ENCODE results near the gene APOL2.
"Not testable (repeated sequence)": the region's sequence is repeated elsewhere in the genome, so short reads cannot be mapped to it uniquely, and the experiment has no call there.

APOL2 gene

DNA sequence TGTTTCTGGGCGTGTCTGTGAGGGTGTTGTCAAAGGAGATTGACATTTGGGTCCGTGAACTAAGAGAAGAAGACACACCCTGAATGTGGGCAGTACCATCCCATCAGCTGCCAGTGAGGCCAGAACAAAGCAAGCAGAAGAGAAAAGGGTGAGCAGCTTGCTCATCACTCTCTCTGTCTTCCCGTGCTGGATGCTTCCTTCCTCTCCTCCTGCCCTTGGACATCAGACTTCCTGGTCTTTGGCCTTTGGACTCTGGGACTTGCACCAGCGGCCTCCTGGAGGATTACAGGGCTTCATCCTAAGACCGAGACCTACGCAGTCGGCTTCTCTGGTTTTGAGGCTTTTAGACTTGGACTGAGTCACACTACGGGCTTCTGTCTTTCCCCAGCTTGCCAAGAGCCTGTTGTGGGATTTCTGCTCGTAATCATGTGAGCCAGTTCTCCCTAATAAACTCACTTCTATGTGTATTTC is 18.8 kb downstream of the APOL2 start:
- no peak for DNase-seq

DNA sequence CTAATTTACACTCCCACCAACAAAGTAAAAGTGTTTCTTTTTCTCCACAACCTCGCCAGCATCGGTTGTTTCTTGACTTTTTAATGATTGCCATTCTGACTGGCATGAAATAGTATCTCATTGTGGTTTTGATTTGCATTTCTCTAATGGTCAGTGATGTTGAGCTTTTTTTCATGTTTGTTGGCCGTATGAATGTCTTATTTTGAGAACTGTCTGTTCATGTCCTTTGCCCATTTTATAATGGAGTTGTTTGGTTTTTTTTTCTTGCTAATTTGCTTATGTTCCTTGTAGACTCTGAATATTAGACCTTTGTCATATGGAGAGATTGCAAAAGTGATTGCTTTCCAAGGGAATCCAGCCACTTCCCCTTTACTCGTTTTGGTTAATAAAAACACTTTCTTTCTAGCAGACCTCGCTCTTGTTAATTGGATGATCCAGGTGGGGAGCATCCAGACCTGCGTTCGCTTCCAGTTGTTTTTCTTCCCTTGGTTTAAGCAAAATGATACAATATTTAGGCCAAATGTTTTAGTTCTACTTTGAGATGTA is 20.6 kb downstream of the APOL2 start:
- no peak for DNase-seq

DNA sequence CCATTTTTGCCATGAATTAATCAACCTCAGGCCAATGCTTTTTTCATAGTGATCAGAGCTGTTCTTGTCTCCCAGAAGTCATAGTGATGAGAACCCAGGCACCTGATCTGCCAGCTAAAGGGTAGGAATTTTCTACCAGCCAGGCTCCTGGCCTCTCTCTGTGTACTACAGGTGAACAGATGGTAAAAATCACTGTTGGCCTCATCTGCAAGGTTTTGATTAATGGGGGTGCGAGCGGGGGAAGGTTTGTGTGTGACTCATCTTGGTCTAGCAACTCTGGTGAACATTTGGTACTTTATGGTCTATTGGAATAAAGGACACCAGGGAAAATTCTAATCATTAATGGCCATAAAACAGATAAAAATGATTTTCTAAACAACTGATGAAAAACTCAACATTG is 23.3 kb downstream of the APOL2 start:
- no peak for DNase-seq

DNA sequence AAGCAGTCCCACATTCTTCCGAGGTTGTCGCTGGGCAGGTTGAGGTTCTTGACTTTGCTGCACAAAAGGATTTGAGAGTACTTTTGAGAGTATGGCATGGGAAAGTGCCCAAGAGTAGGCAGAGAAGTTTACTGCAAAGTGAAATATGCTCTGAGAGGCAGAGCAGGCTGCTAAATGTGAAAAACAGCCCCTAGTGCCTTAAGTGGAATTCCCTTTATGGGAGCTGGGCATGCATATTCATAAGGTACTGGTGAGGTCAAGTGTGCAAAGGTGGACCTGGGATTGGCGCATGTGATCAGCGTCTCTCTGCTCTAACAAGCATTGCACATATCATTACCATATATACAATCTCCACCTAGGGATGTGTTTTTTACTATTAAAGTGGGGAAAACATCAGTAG is 25.7 kb downstream of the APOL2 start:
- DNase-seq = no peak

DNA sequence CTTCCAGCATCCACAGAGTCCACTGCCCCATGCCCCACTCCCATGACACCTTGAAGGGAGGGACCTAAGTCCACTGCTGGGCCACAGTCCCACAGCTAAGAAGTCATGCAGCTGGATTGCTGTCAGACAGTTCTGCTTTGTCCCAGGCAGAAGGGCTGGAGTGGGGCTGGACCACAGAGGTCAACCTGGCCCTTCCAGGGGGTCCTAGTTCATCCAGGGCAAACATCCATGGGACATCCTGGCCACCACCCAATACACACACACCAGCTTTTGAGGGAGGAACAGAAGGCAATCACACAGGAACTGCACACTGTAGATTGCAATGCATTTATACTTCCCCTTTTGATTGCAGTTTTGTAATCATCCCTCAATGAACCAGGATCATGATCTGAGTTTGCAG is 26.4 kb downstream of the APOL2 start:
- DNase-seq = no peak

DNA sequence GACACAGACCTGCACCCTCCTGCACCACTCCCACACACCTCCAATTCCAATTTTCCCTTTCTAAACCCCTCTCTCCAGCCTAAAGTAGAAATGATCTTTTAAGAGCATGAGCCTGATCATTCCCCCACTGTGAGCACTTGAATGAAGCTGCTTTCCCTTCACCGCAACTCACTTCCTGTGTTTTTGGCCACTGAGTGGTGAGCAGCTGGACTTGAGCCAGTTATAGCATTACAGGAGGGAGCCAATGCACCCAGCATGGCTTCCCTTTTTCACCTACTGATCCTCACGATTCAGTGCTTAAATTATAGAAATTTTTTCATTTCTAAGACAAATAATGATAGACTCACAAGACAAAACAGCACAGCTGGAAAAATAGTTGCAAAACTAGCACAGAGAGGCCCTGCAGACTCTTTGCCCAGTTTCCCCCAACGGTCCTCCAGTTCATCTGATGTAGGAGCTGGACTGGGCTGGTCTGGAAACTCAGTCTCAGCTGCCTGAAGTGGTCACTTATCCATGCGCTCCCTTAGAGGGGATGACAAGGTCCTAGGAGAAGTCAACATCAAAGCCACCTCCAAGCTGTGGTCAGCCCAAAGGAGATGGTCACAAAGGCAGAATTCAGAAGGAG is 28.0 kb downstream of the APOL2 start:
- DNase-seq = peak; percentile 91

DNA sequence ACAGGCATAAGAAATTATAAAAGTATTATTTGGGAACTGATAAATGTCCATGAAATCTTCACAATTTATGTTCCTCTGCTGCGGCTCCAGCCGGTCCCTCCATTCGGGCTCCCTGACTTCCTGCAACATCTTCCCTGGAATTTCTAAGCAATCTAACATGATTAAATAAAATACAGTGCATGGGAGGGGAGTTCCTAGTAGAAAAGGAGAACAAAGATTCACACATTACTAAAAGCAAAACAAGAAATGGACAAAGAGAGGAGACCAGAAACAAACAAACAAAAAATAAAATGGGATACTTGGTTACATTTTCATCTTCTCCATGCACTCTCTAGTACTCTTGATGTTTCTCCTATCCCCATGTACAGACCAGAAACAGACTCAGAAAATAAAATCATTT is 29.1 kb downstream of the APOL2 start:
- no peak for DNase-seq

DNA sequence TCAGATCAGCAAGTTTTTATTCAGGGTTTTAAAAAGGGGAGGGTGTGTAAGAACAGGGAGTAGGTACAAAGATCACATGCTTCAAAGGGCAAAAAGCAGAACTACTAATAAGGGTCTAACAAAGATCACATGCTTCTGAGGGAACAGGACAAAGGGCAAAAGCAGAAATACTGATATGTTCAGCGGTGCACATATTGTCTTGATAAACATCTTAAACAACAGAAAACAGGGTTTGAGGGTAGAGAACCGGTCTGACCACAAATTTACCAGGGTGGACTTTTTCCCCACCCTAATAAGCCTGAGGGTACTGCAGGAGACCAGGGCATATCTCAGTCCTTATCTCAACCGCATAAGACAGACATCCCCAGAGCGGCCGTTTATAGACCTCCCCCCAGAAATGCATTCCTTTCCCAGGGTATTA is 29.8 kb downstream of the APOL2 start:
- DNase-seq = not testable (repeated sequence)

DNA sequence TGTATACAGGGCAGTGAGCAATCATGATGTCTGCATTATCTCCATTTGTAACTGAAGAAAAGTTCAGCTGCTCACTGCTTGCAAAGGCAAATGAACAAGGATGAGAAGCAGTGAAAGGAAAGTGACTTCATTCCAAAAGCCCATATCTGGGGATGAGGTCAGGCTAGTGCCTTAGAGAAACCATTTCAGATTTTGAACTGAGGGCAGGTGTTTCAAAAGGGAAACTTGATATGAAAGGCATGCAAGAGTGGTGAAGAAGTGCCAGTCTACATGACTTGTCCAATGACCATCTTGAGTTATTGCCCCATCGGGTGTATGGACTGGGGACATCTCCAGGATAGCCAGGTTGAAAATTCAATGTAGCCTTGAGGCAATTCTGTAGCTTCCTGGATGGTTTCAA is 30.4 kb downstream of the APOL2 start:
- peak; percentile 28 for DNase-seq

DNA sequence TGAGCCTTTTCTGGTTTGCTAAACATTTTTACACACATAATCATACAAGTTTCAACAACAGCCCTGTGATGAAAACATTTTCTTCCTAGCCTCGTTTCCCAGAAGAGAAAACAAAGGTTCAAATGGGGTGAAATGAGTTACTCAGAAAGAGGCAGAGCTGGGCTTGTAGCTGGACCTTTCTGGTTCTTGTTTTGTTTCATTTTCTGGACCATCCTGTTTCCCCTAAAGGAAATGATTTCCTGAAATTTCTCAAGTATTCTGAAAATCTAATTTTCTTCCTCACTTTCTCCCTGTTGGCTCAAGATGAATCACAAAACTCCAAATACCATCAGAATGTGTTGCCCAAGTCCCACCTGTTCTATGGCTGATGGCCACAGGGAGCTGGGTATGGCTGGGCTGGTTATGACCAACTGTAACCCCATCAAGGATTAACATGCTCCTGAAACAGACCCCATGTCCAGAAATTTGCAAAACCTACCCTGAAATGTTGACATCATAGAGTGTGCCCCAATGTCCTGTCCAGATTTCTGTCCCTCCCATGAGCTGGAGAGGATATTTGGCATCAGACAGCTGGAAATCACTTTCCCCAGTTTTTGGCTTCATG is 31.1 kb downstream of the APOL2 start:
- no peak for DNase-seq

DNA sequence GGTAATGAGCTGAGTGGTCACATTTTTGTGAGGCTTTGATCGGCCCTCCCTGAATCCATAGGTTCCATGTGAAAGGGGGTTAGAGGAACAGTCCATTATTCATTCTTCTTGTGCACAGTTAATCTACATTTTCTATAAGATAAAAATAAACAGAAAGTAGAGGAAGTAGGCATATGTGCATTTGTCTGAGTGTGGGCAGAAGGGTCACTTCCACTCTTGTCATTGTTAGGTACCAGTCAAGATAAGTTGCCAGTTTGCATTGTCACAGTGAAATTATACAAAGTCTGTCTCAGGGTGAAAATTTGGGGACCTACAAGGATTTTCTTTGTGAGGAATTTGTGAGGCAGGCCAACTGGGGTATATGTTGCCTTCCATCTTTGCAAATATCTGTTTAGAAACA is 33.1 kb downstream of the APOL2 start:
- DNase-seq = no peak

DNA sequence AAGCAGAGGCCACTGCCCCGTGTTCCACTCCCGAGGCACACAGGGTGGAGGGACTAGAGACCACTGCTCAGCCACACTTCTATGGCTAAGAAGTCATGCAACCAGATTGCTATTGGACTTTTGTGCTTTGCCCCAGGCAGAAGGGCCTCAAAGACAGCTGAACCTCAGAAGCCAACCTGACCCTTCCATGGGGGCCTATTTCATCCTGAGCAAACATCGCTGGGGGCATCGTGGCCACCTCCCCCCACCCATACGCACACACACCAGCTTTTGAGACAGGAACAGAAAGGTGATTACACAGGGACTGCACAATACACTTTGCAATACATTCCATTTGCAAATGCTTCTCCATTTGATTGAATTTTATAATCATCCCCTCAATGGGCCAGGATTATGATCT is 33.8 kb downstream of the APOL2 start:
- DNase-seq = not testable (repeated sequence)

DNA sequence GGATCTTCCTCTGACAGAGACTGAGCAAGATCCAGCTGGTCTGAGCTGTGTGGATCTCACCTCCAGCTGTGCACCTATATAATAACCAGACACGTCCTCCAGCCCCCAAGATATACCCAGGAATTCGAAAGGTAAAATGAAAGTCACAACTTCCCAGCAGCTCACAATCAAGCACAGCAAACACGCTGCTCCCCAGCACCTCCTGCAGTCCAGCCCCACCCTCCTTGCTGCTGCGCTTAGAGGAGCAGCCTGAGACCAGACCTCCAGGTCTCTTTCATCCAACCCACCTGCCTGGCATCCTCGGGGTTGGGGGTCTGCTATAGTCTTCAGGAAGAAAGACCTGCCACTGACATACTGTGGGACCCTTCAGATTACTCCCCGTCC is 34.7 kb downstream of the APOL2 start:
- no peak for DNase-seq

DNA sequence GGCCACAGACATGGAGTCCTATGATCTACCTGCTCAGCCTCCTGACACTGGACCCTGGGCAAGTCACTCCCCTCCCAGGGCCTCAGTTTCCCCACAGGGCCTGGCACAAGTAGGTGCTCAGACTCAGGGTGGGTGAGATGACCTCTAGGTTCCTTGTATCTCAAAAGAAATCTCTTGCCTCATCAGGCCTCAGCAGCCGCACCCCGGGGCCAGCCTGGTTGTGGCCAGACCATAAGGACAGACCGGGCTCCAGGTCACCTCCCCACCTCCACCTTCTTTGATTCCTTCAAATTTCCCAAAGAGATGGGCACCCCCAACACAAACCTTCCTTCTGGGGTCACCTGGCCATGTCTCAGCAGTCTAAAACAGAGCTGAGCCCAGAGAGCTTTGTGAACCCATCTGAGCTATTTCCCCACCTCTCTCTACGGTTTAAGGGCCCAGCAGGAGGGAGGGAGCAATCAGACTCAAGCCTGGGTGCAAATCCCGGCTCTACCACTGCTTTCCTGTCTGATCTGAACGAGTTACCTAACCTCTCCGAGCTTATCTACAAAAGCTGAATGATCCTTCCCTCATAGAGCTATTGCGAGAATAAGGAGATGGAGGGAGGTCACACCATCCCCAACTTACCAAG is 35.2 kb downstream of the APOL2 start:
- no peak for DNase-seq

DNA sequence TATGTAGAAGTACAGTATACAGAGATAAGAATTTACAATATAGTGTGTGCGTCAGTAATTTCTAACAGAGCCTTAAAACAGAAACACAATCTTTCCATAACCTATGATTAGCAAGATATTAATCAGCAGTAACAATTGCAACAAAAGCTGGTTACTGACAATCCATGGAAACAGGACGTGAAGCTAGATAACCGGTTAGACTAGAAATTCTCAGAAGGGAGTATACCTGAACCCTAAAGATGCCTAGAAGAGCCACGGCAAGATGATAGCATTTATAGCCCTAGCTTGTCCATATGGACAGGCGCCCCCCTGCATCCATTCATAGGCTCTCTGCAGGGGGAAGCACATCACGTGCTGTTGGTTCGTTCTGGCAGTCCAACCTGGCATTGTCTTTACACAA is 35.9 kb downstream of the APOL2 start:
- not testable (repeated sequence) for DNase-seq

DNA sequence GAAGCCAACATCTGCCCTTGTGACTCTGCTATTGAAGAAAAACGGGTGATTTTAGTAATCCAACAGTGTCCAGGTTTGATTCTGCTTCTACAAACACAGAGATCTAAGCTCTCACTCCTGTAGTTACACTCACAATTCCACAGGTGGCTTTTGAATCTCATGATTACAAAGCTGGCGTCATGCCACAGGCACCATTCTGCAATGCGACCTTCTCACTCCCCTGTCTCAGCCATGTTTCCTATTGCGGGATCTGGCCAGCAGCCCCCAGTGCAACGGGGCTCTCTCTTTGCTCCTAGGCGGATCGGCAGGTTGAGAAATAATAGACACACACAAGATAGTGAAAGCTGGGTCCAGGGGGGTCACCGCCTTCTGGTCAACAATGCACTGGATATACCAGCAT is 36.4 kb downstream of the APOL2 start:
- peak; percentile 72 for DNase-seq

DNA sequence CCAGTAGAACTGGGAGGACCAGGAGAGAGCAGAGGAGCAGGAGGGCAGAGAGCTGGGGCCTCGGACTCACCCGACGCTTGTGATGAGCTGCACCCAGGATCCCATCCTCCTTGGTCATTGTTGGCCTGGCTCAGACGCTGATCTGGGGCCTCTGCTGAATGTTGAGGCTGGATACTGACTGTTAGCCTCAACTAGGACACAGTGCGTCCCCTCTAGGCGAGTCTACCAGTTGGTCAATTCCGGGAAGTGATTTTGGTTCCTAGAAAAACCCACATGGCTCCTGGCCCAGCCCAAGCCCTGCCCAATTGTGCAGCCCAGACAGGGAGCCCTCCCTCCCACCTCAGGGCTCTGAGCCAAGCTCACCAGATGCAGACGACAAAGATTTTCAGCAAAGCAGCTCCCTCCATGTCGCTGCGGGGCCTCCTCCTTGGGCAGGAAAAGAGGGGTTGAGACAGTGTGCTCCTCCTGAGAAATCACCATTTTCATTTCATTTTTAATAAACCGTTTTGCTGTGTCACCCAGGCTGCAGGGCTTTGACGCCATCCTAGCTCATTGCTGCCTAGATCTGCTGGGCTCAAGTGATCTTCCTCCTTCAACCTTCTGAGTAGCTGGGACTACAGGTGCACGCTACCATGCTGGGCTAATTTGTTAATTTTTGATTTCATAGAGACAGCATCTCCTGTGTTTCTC is 37.6 kb downstream of the APOL2 start, which contains the start of gene APOL4:
APOL4 (minus strand) TSS at position 180 of the 690 bp plus-strand sequence; CDS start at position 105, 75 bp downstream.
- DNase-seq = peak; percentile 70

DNA sequence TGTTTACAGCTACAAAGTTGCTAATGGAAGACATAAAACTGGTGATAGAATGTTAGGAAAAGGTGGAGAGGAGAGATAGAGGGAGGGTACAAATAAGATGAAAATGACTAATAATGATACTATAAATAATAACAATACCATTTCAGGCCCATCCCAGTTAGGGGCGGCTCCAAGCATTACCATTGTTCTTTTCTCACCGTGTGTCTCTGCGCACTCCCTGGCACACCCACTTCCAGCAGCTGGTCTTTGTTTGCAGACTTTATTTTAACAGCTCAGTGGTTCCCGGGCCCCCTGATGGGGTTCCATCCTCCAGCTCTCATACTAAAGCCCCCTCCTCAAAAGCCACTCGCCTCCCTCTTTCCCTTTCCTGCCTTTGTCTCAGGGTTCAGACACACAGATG is 38.3 kb downstream of the APOL2 start:
- not testable (repeated sequence) for DNase-seq

DNA sequence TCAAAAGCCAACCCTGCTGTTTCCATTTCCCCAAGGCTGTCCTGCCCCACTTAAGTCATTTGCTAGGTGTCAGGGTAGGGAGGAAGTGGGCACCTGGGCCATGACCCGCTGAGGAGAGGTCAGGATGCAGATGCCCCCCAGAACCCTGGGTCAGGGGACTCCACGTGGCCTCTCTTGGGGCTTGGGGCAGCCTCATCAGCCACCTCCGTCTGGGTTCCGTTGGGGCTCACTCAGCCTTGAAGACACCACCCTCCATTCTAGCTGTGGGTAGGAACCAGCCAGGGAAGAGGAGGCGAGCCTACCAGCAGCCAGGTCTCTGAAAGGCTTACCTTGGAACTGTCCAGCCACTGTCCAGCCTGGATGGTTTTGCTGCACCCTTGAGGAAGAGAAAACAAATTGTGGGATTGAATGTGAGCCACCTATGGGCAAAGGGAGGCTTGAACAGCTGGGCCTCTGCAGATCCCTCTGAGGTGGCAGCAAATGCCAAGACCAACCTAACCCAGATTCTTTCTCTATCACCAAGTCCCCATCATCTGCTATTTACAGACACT is 40.3 kb downstream of the APOL2 start:
- DNase-seq = no peak

DNA sequence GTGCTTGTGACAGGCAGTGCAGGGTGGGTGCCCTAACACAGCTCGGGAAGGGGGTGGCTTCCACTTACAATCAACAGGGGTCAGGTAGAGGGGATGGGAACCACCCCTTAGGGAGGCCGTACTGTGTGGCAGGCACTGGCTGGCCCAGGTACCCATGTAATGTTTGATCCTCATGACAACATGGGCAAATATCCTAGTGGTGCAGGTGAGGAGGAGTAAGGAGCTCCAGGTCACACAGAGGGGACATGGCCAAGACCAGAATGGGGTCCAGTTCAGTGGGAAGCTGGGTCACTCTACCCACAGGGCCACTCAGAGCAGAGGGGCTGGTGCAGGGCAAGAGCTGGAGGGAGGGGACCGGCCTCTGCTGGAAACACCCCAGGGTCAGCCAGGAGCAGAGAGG is 40.8 kb downstream of the APOL2 start:
- no peak for DNase-seq

DNA sequence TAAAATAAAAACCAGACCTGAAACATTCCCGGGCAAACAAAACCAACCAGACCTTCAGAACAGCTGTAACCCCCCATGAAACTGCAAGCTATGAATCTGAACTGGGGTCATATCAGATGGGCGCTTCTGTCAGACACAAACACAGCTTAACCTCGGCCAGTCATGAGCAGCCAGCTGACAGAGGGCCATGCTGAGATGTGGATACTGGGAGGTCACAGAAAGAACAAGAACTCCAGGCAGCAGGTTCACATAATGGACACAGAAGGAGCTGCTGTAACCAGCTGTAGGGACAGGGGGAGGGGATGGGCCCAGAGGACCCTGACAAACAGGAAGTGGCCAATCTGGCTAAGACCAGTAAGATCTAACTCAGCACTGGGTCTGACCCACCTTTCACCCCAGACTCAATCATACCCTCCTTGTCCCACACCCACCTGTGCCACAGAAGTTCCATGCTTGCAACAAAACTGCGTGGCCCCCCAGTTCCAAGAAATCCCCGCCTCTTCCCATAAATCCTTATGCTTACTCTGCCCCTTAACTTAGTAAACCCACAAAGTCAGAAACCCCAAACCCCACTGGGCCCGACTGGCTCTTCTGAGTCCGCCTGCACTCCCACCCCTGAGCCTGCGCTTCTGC is 41.7 kb downstream of the APOL2 start:
- DNase-seq = peak; percentile 82

DNA sequence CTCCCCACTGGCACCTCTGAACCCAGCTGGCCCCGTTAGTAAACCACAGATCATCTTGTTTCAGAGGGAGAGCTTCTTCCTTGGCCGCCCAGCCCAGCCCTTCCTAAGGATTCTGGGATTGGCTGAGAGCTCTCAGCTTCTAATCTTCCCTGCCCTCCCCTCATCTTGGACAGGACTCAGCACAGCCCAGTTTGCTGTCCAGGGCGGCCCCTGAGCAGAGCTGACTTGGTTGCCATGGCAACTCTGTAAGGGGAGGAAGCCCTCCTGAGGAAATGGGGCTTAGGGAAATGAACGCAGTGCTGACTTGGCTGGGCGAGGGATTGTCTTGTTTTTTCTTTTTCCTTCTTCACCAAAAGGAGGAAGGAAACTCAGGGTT is 42.3 kb downstream of the APOL2 start:
- peak; percentile 63 for DNase-seq
